HUDEP-2 (cell line): ENCODE results near the gene PNMA1.

Experiments
- DNase-seq, 76 experiments: peaks; one replicate each; lab custom pipeline; 2025; ENCODE audit not compliant: unreplicated experiment in 76 of 76; lab: John Stamatoyannopoulos, UW

Gene PNMA1

DNA sequence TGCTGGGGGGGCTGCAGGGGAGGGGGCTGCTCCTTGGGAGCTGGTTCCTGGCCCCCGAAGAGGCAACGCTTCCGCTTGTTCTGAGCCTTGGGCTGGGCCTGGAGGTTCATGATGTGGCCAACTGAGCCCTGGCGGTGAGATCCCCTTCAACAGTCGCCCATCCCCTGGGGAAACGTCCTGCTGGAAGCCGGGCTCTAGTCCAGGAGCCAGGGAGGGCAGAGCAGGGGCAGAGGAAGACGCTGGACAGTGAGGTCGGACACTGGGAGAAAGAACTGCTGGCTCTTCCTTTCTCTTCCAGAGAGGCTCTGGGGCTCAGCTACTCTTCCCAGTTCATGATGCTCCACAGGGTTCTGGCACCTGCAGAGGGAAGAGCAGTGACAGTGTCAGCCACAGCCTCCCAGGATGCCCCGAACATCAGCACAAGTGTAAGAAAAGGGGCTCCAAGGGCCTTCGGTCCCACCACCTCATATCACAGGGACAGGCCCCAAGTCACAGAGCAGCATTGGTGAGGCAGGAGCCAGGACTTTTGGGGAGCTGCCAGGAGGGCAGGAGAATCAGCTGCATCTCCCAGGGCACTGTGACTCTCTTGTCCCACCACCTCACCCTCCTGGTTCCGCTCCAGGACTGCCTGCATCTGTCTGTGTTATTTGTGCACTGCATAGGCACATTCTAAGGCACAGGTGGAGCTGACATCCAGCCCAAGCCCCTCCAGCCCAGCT is 25.9 kb upstream of the PNMA1 start:
- DNase-seq: peak in 1 of 76 experiments; percentile 22

GRCh38 chr14:73739174-73739898 is 25.2 kb upstream of the PNMA1 start:
- DNase-seq: peak in 14 of 76 experiments; percentile 10 to 66 (median 26)

DNA sequence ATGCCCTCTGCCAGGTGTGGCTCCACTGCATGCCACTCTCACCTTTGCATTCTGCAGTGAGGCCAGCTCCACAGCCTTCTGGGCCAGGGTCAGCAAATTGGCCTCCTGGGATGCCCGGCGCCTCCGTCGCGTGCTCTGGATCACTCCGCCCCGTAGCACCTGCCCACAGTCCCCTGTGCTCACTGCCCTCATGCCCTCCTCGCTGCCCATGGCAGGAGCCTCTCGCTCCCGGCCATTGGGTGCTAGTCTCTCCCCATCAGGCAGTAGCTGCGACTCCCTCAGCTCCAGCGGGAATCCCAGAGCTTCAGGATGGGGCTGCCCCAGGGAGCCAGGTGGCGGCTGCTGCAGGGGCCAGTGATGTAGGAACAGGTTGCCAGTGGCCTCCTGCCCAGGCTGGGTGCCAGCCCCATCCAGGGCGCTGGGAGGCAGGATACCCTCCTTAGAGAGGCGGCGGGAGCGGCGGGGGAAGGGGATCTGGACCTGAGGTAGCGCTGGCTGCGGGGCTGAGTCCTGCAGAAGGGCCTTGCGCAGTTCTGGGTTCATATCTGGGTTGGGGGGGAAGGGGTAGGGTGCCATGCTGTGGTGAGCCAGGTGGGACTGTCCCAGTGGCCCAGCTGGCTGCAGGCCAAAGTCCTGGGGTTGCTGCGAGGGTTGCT is 24.5 kb upstream of the PNMA1 start:
- DNase-seq: no peak

- no peak for DNase-seq
These were observed 22.7 kb upstream of the PNMA1 start for GRCh38 chr14:73736842-73737241.

- DNase-seq: no peak
These were observed 17.8 kb upstream of the PNMA1 start for GRCh38 chr14:73732006-73732405.

DNA sequence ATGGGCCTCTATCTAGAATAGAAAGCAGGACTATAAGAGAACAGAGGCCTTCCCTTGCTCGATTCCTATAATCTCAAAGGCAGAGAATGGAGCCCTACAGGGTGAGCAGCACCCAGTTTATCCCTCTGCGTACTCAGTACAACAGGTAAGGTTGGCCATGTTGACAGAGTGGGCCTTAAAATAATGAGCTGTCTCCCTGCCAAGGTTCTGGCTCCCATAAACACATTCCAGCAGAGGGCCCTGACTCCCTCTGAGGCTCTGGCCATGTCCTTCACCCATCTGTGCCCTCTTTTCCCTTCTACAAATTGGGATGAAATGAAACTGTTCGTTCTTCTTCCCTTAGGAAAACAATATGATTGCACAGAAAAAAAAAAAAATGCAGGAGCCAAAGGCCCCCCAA is 16.9 kb upstream of the PNMA1 start:
- no peak for DNase-seq

DNA sequence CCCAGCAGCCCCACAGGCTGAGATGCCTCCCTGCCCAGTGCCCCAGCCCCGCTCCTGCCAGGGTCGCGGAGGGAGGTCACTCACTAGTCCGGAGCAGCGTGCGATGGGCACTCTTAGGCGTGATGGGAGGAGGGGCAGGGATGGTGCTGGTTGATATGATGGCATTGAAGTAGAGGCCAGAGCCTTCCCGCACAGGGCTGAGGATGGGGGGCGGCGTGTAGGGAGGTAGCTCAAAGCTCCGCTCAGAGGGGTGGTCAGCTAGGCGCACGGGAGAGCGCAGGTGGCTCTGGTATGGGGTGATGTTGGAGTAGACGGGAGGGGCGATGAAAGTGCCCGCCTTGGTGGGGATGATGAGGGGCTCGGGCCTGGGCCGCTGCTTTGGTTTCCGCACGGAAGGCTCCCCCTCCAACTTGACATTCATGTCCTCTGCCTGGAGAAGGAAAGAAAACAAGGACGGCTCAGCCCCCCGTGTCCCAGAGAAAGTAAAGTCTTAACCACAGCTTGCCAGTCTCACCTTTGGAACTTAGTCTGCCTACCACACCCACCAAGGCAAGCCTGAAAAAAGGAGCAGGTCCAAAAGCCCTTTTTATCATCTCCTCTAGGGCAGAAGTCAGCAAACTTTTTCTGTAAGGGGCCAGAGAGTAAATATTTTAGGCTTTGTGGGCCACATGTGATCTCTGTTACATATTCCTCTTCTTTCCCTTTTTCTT is 15.5 kb upstream of the PNMA1 start:
- DNase-seq: no peak

DNA sequence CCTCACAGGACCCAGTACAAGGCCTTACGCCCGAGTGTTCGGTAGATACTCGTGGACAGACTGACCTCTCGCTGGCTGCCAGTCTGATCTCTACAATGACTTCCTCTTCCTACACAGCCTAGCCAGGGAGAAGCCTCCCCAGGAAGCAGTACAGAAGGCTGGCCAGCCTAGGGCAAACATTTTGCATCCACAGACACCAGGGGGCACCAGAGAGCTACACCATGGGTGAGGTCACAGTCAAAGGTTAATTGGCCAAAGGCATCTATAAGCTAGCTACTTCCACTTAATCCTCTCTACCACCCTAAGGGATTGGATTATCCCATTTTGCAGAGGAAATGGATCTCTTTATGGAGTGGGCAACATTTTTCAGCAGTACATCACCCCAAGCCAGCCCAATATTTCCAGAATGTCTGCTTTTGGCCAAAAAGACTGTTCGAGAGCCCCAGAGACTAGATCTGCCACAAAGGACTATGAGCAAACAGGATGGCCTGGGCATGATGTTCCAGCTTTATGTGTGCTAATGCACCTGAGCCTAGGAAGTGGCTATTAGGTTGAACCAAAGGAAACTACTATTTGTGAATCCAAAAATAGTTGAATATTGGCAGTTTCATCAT is 14.6 kb upstream of the PNMA1 start:
- peak in 74 of 76 experiments; percentile 19 to 91 (median 77) for DNase-seq

DNA sequence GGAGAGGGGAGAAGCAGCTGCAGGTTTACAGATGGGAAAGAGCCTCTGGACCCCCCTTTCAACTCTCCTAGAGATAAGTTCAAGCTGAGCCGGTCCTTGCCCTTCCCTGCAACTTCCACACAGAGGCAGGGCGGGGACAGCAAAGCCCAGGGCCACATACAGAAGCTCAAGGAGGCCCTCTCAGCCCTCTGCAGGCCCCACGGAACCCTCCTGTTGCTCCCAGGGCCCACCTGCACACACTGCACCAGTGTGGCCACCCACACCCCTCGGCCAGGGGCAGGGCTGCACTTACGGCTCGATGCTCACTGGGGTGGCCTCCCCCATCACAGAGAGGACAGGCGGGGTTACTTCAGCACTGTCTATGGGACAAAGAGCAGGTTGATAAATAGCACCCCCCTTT is 13.0 kb upstream of the PNMA1 start:
- DNase-seq: peak in 8 of 76 experiments; percentile 18 to 37 (median 20)

GRCh38 chr14:73726025-73726961 is 12.1 kb upstream of the PNMA1 start:
- DNase-seq: peak in 3 of 76 experiments; percentile 19 to 32 (median 28)

- DNase-seq: peak in 66 of 76 experiments; percentile 14 to 89 (median 66)
These were observed 11.2 kb upstream of the PNMA1 start for GRCh38 chr14:73725116-73726024.

- DNase-seq: no peak
These were observed 10.5 kb upstream of the PNMA1 start for GRCh38 chr14:73724696-73725095.

DNA sequence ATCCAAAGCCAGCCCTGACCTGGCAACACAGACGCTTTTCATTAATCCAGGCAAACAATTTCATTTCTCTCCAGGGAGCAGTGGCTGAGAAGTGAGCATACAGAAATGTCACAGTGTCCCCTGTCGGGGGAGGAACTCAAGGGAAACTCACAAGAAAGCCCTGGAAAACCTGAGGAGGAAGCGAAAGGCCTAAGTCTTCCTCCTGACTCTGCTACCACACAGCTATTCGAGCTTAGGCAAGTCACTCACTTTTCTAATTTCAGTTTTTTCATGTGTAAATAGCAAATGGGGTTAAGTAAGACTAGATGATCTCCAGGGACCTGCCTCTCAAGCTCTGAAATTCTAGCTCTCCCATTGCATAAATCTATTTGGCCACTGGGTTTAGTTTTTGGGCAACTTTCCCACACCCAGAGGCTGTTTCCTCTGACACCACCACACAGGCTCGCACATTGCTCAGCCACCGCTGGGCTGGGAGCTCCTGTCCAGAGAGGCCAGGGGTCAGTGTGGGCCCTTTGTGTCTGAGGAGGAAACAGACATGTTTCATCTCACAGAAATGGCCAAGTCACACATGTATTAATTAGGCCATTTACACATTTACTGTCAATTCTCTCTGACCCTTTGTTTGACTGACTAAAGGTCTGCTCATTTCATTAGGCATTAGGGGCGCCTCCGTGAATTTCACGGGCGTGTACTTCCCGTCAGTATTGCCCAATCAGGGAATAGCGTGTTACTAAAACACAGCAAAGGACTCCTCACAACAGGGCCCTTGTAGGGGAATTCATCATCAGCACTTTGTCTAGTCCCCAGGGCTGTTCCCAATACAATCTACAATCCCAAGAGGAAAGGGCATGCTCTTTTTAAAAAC is 9.8 kb upstream of the PNMA1 start:
- DNase-seq: peak in 6 of 76 experiments; percentile 3 to 36 (median 26)

GRCh38 chr14:73723406-73723796 is 9.2 kb upstream of the PNMA1 start:
- DNase-seq: no peak

DNA sequence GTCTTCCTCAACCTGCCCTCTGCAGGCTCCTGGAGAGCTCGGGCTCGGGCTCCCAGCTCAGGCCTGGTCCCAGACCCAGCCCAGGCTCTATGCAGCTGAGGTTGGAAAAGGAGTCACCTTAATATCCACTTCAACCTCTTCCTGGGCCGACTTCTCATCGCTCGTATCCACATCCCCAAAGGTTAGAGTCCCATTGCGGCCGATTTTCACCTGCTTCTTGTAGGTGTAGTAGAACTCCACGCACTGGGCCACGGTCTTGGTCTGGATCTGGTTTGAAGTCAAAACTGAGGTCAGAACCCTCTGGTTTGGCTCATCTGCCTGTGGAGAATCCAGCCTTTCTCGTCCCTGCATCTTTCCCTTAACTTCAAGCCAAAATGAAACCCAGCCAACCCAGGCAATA is 8.4 kb upstream of the PNMA1 start:
- no peak for DNase-seq

- DNase-seq: no peak
These were observed 7.1 kb upstream of the PNMA1 start for GRCh38 chr14:73721101-73721821.

DNA sequence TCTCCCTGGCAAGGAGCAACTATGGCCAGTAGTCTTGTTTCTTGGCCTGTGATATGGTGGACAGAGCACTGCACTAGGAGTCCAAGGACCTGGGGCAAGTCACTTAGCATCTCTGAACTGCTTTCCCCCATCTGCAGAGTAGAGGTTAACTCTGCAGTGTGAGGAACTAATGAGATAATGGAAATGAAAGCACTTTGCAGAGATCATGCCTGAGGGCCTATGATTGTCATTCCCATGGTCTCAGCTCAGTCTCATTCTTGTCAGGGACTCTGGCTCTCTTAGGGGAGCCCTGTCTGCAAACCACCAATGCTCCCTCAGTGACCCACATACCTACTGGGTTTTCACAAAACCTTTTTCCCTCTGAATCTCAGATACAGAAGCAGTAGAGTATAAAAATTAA is 6.5 kb upstream of the PNMA1 start:
- DNase-seq: no peak
